HG03060 (cell line): ENCODE measurements around the gene DPF3.

Source experiments
- ATAC-seq: cut with Tn5 transposase; IDR thresholded peaks from one replicate; pipeline ENCODE4 v1.9.1; 2021; ENCODE audit warnings: low read depth, moderate number of reproducible peaks; ENCODE audit not compliant: unreplicated experiment

The DPF3 gene

GRCh38 chr14:72802588-72802946 is 91.3 kb downstream of the DPF3 start:
- no peak for ATAC-seq

GRCh38 chr14:72801836-72802587 is 91.9 kb downstream of the DPF3 start:
- ATAC-seq: no peak

GRCh38 chr14:72801381-72801812 is 92.5 kb downstream of the DPF3 start:
- ATAC-seq: no peak

GRCh38 chr14:72800848-72801370 is 93.0 kb downstream of the DPF3 start:
- ATAC-seq: no peak

- ATAC-seq: no peak
These were observed 93.6 kb downstream of the DPF3 start for GRCh38 chr14:72800296-72800695.

GRCh38 chr14:72796935-72797334 is 97.0 kb downstream of the DPF3 start:
- ATAC-seq: no peak

- ATAC-seq: no peak
These were observed 100.6 kb downstream of the DPF3 start for GRCh38 chr14:72793156-72793939.

- no peak for ATAC-seq
These were observed 101.7 kb downstream of the DPF3 start for GRCh38 chr14:72792051-72792788.

GRCh38 chr14:72790887-72791566 is 102.9 kb downstream of the DPF3 start:
- ATAC-seq: no peak

GRCh38 chr14:72788972-72789728 is 104.8 kb downstream of the DPF3 start:
- ATAC-seq: no peak

GRCh38 chr14:72788255-72788654 is 105.6 kb downstream of the DPF3 start:
- no peak for ATAC-seq

- ATAC-seq: no peak
These were observed 106.1 kb downstream of the DPF3 start for GRCh38 chr14:72787841-72788240.

- no peak for ATAC-seq
These were observed 107.2 kb downstream of the DPF3 start for GRCh38 chr14:72786378-72787350.

GRCh38 chr14:72783741-72784140 is 110.2 kb downstream of the DPF3 start:
- ATAC-seq: no peak

GRCh38 chr14:72782817-72783216 is 111.1 kb downstream of the DPF3 start:
- ATAC-seq: no peak

- ATAC-seq: no peak
These were observed 112.1 kb downstream of the DPF3 start for GRCh38 chr14:72781561-72782508.

GRCh38 chr14:72780751-72781150 is 113.2 kb downstream of the DPF3 start:
- no peak for ATAC-seq
